Superior temporal gyrus (tissue), 1 donor: ENCODE data around the gene PPP1R14B.

Experiments used
- DNase-seq: peaks from one replicate; pipeline ENCODE4 v3.0.0-alpha.2; 2016; ENCODE audit errors: extremely low spot score

The PPP1R14B gene

GRCh38 chr11:64281957-64282770 lies 35.4 kb upstream of the PPP1R14B start:
- no peak for DNase-seq

GRCh38 chr11:64278576-64279190 lies 31.9 kb upstream of the PPP1R14B start:
- no peak for DNase-seq

- DNase-seq, result no peak
Measured at GRCh38 chr11:64276653-64277431, 30.1 kb upstream of the PPP1R14B start.

GRCh38 chr11:64275841-64276240 lies 29.1 kb upstream of the PPP1R14B start:
- no peak for DNase-seq

GRCh38 chr11:64275031-64275800 lies 28.5 kb upstream of the PPP1R14B start:
- no peak for DNase-seq

- peak; percentile 100 for DNase-seq
Measured at GRCh38 chr11:64269540-64270220, 22.9 kb upstream of the PPP1R14B start.

- no peak for DNase-seq
Measured at GRCh38 chr11:64268893-64269539, 22.3 kb upstream of the PPP1R14B start.

GRCh38 chr11:64268025-64268892 lies 21.5 kb upstream of the PPP1R14B start:
- no peak for DNase-seq

GRCh38 chr11:64267207-64267945 lies 20.6 kb upstream of the PPP1R14B start:
- DNase-seq, result no peak

- DNase-seq, result no peak
Measured at GRCh38 chr11:64266339-64266738, 19.6 kb upstream of the PPP1R14B start.

GRCh38 chr11:64265176-64266160 lies 18.7 kb upstream of the PPP1R14B start:
- DNase-seq, result no peak

- DNase-seq, result no peak
Measured at GRCh38 chr11:64264371-64264852, 17.7 kb upstream of the PPP1R14B start.

- no peak for DNase-seq
Measured at GRCh38 chr11:64263947-64264317, 17.2 kb upstream of the PPP1R14B start.

- DNase-seq, result no peak
Measured at GRCh38 chr11:64263021-64263946, 16.5 kb upstream of the PPP1R14B start.

- no peak for DNase-seq
Measured at GRCh38 chr11:64262271-64263002, 15.7 kb upstream of the PPP1R14B start.

GRCh38 chr11:64261556-64262080 lies 14.9 kb upstream of the PPP1R14B start:
- DNase-seq, result no peak
